GM21529 (cell line): ENCODE results near the gene C1orf226.

Experiments used
- ATAC-seq: cut with Tn5 transposase; IDR thresholded peaks from one replicate; pipeline ENCODE4 v1.9.1; 2021; ENCODE audit not compliant: unreplicated experiment

Gene C1orf226

DNA sequence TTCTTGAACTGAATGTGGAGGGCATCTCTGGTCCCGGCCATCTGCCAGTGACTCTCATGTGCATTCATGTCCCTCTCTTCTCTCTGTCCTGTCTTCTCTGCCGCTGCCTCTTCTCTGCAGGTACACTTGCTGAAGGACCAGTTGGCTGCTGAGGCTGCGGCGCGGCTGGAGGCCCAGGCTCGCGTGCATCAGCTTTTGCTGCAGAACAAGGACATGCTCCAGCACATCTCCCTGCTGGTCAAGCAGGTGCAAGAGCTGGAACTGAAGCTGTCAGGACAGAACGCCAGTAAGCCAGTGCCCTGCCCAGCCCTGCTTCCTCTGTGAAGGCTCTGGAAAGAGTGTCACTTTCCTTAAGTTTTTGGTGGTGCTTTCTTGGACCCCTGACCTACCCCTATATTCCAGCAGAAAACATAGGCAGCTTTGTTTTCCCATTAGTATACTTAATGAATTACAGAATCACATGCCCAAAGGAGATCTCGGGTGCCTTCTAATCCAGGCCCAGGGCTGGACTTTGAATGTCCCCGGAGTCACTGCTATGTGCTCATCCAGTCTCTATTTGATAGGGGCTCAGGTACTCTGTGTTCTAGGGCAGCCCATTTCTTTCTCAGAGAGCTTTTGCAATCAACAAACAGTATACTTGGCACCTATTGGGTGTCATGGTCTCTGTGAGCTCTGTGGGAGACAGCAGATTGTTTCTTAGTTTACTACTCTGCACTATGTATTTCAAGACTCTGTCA lies 16.1 kb upstream of the C1orf226 start:
- no peak for ATAC-seq

DNA sequence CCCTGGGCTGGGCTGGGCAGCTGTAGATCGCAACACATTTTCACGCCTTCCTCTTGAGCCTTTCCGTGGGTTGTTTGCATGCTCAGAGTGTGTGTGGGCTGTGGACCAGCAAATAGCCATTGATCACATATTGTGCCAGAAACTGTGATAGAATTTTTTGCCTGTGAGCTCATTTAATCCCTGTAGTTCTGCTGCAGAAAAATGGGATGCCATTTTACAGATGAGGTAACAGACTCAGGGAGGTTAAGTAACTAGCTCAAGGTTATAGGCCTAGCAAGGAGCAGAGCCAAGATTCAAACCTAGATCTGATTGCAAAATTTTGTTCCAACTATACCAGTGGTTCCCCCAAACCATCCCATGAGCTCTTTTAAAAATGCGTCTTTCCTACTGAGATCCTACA lies 15.4 kb upstream of the C1orf226 start:
- ATAC-seq = no peak

DNA sequence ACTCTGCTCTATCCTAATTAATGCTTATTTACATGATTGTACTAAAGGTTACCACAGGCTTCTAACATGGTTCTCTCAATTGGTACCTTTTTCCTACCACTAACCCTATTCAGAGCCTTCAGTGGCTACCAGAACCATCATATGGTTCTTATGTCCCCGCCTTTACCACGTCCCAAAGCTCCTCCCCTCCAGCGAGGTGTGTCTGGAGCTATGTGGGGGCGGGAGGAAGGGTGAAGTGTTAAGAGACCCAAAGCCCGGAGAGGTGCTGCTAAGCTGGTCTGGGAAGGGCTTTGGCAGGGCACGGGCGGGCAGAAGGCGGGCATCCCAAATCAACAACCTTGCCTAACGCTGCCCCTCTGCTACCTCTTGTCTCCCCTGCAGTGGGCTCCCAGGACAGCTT lies 14.9 kb upstream of the C1orf226 start:
- ATAC-seq = no peak

DNA sequence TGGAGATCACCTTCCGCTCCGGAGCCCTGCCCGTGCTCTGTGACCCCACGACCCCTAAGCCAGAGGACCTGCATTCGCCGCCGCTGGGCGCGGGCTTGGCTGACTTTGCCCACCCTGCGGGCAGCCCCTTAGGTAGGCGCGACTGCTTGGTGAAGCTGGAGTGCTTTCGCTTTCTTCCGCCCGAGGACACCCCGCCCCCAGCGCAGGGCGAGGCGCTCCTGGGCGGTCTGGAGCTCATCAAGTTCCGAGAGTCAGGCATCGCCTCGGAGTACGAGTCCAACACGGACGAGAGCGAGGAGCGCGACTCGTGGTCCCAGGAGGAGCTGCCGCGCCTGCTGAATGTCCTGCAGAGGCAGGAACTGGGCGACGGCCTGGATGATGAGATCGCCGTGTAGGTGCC lies 14.5 kb upstream of the C1orf226 start:
- ATAC-seq = no peak

DNA sequence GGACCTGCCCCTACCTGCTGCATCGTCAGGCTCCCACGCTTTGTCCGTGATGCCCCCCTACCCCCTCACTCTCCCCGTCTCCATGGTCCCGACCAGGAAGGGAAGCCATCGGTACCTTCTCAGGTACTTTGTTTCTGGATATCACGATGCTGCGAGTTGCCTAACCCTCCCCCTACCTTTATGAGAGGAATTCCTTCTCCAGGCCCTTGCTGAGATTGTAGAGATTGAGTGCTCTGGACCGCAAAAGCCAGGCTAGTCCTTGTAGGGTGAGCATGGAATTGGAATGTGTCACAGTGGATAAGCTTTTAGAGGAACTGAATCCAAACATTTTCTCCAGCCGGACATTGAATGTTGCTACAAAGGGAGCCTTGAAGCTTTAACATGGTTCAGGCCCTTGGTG lies 13.8 kb upstream of the C1orf226 start:
- ATAC-seq = no peak

DNA sequence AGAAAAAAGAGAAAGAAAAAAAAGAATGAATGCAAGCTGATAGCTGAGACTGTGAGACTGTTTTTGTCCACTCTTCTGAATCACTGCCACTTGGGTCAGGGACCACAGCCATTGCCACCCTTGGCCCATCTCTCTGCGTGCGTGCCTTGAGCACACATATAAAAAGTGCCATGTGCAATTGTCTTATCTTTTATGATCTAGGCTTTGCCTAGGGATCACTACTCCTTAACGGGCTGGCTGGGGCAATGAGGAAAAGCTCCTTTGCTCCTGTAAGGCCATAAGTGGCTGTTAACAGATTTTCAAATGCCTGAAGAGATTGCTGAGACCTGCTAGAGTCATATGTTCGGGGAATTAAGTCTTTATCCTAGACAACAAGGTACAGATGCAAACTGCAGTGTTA lies 13.1 kb upstream of the C1orf226 start:
- no peak for ATAC-seq

DNA sequence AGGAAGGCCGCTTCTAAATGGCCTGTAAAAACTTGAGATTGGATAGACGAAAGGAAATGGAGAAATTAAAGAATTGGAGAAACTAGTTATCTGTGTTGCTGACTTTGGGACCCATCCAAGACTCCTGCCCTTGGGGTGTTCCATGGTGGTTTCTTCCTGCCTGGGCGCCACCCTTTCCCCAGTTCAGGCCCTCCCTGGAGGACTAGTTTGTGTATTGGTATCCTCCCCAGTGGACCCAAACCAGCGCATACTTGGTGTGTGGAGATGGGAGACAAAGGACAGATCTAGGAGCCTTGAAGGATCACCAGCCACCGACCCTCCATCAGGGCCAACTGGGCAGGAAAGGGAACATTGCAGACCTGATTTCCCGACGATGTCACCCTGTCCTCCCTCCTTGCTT lies 12.0 kb upstream of the C1orf226 start:
- no peak for ATAC-seq

DNA sequence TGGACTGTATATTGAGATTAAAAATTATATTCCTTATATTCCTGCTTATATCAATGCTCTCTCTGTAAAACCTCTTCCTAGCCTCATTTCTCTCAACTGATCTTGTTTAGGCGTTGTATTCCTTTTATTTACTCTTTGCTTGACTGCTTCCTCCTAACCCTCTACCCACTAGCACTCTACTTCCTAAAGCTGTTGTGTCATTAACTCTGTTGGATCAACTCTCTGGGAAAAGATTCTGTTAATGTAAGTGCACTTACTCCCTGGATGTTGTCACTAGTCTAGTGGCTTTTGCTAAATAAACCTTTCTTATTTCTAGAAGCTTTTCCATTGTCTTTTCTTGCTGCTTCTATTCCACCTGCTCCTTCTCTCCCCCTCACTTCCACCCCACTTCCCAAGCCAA lies 11.4 kb upstream of the C1orf226 start:
- no peak for ATAC-seq

DNA sequence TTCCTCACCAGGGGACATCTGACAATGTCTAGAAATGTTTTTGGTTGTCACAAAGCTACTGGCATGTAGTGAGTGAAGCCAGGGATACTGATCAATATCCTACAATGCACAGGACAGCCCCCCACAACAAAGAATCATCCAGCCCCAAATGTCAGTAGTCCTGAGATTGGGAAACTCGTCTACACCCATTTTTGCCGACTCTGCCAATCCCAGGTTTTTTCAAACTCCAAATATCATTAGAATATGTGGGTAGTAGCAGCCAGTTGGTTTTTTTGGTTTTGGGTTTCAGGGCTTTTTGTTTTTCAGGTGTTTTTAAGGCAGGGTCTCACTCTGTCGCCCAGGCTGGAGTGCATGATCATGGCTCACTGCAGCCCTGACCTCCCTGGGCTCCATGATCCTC lies 10.8 kb upstream of the C1orf226 start:
- ATAC-seq = no peak

DNA sequence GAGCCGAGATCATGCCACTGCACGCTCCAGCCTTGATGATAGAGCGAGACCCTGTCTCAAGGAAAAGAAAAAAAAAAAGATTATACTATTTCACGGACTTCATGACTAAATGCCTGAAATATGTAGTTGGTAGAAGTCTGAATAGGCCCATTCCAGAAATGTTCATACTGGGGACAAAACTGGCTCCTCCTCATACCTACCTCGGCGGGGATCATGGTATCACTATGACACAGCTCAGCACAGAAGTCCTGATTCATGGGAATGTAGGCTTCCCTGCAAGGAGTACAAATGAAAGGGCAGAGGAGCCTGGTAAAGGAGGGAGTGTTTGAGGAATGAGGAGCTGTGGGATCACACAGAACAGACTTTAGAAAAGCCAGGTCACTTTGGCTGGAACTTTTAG lies 9.9 kb upstream of the C1orf226 start:
- no peak for ATAC-seq

DNA sequence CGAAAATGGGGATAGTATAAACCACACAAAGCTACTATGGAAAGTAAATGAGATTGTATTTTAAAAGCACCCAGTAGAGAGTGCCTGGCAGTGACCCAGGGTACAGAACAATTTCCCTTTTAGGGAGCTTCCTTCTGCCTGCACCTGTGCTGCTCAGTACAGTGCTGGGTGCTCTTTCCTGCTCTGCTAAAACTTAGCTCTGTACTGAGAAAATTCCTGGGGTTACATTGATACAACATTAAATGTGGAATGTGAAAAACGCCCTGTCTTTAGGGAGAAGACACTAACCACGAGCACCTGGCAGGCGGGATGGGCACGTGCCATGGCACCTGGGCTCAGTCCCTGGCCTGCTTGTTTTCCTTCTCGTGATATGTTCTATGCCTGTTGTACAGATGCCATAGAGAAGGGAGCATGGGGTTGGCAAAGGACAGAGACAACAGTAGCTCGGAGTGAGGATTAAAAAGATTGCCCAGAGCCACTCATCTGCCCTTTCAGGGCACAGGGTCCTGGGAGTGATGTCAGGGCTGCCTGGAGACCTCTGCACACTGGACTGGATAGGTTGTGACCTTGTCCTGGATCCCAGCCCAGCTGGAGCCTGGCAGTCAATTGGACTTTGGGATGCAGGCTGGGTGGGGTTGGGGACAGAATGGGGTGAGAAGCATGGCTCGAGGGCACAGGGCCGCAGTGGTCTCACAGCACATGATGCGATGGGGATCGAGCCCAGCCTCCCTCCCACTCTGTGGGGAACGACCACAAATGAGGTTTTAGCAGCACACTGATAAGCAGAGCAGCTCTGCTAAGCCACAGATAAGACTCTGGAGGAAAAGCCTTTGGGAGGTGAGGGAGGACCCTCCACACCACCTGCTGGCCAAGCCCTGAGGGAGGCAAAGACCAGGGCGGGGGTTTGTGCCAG lies 9.1 kb upstream of the C1orf226 start:
- no peak for ATAC-seq

DNA sequence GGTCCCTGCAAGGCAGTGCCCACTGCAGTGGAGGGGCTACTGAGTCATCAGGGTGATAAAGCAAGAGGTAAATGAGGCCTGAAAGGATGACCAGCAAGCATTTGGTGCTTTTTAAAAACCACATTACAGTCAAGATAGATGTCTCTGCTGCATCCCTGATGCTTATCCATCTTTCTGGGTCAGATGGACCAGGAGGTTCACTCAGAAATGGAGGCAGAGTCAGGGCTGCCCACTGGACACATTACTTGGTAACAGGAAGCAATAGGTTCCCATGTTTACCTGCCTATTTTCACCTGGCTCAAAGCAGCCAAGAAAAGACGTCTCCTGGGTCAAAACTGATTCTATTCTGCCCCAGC lies 8.5 kb upstream of the C1orf226 start:
- no peak for ATAC-seq

DNA sequence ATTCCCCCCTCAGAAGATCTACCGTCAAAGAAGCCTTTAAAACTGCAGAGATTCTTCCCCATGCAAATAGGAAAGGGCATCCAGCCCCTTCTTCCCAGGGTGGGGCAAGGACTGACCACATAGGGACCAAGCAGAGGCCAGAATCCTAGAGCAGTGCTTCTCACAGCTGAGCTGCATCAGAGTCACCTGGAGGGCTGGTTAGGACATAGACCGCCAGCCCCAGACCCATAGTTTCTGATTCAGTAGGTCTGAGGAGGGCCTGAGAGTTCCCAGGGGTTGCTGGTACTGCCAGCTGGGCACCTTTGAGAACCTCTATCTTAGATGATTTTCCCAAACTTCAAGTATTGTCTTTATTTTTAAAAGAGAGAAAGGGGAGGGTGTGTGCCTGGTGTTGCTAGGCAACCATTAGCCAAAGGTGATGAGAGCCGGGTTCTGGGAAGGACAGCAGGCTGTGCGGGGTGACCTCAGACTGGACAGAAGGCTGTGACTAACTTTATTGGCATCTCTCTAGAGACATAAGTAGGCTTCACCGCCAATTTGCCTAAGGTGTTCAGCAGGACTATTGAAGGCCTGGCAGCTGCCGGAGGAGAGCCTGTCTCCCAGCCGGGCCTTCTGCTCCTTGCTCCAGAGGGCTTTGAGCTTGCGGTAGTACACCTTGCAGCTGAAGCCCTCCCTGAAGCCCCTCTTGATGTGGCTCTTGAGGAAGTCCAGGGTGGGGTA lies 7.8 kb upstream of the C1orf226 start:
- ATAC-seq = no peak

DNA sequence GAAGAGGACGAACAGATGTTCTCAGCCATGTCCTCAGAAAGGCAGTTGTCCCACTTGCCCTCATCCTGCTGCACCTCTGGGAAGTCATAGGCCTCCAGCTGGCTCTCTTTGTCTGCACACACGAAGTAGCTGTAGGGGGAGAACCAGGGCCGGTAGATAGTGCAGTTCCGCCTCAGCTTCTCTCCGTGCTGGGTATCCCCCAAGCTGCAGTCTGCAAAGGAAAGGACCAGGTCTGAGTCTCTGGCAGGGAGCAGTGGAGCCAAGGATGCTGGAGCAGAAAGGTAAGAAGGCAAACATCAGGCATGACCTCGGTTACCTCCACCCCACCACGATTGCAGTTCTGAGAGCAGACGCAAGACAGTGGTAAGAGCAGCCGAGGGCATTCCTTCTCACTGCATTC lies 7.1 kb upstream of the C1orf226 start:
- no peak for ATAC-seq

DNA sequence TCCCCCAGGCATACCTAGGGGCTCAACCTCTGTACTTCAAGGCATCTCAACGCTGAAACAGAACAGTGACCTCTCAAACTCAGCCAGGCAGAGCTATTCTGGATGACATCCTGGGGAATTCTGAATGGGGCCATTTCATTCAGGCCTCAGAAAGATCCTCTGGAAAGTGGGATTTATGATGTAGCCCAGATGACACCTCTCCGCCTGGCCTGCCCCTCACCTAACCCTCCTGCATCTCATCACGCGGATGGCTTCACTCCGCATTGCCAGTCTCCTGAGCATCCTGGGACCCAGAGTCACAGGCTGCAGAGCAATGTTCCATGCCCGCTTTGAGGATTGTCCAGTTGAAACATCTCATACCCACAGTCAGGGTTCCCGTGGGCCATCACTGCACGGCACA lies 6.1 kb upstream of the C1orf226 start:
- ATAC-seq = no peak

DNA sequence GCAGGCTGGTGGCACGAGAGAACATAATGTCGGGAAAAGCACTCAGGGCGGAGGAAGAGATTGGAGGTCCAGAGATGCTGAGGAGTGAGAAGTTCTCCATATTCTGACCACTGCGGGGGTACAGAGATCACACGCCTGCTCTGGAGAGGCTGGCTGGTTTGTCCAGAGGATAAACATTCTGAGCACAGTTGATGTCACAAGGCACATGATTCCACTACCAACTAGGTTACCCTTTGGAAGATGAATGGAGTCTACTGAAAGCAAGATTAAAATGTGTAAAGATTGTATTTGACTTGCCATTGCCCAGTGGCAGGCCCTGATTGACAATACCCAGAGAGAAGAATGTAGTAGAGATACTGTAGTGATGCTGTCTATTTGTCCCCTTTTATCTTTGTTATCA lies 4.8 kb upstream of the C1orf226 start, which contains the start of gene SPATA46:
Gene SPATA46, minus strand, starts transcription at position 164 of the 400 bp plus-strand sequence. Its CDS starts 64 bp downstream, at position 100.
- ATAC-seq = no peak

DNA sequence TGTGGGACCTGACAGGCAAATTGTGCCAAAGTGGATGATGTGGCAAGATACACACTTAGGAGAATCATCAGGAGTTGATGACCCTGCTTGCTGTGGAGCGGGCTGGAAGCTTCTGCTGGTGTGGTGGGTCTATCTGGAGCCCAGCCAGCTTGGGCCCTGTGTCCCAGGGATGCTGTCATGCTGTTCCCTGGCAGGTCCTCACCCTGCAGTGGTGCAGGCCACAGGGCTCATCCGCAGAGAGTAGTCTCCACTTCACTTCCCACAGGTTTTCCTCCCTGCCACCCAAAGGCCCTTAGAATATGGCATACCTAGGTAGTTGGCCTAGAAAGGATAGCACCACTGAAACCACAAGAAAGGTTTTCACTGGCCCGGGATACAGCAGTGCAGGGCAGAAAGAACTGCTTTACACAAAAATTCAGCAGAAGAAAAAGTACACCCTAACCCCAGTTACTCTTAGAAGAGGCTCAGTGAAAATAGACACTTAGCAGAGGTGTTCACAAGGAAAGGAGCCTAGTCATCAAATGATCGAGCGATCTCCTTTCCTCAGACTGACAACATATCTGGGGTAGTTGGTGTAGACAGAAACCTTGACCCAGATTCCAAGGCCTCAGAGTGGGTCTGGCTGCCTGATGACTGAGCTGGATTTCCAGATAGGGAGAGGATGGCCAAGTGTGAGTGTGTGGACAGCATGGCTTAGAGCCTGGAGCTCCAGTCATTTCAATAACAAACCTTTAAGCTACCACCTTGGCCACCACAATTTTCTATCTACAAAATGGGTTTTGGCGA lies 1.3 kb upstream of the C1orf226 start:
- ATAC-seq = no peak

DNA sequence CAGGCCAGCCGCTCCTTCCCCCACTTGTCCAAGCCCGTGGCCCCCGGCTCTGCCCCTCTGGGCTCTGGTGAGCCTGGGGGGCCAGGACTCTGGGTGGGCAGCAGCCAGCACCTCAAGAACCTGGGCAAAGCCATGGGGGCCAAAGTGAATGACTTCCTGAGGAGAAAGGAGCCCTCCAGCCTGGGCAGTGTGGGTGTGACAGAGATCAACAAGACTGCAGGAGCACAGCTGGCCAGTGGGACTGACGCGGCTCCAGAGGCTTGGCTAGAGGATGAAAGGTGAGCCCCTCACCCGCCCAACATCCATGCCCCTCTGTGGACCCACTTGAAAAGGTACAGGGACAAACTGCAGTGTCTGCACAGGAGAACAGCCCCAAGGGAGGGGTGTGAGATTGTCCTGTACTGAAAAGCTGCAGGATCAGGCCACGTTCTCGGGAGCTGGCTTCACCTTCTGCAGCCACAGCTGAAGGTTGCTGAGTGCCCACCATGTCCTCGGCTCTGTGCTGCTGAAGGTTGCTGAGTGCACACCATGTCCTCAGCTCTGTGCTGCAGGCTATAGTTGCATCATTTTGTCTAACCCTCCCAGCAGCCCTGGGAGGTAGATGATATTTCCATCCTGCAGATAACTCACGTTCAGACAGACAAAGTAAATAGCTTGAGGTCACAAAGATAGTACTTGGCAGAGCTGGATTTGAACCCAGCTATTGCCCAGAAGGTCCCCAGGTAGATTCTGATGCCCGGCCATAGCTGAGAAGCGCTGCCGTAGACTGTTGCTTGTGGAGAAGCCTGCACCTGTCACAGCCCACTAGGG lies 618 bp downstream of the C1orf226 start:
- ATAC-seq = no peak

DNA sequence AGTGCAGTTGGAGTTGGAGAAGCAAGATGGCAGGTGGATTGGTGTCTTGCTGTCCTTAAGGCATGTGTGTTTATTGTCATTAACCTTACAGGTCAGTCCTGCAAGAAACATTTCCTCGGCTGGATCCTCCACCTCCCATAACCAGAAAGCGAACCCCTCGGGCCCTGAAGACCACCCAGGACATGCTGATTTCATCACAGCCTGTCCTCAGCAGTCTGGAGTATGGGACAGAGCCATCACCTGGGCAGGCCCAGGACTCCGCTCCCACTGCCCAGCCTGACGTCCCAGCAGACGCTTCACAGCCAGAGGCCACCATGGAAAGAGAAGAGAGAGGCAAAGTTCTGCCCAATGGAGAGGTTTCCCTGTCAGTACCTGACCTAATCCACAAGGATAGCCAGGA lies 1.6 kb downstream of the C1orf226 start:
- ATAC-seq = no peak

DNA sequence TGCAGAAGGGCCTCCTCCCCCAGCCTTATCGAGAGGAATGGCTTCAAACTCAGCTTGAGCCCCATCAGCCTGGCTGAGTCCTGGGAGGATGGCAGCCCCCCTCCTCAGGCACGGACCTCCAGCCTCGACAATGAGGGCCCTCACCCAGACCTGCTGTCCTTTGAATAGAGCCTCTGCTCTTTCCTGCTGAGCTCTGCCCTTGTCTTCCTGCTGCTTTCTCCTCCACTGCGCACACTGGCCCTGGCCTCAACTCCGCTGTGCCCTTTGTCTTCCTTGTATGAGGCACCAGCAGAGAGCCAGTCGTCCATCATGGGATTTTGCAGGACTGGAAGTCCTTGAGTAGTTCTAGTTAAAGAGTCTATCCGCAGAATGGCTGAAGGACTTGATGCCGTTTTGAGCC lies 2.0 kb downstream of the C1orf226 start:
- ATAC-seq = no peak
